IMR-90 (cell line): ENCODE data around the gene SPON1.

Source experiments
- CEBPB ChIP-seq: IDR thresholded peaks from 2 replicates; pipeline ENCODE4 v1.6.1; 2012; ENCODE audit warnings: low read depth, low read length, improper control_type of control experiment
- CHD1 ChIP-seq: IDR thresholded peaks from 2 replicates; pipeline ENCODE4 v1.6.1; 2012; ENCODE audit warnings: low read depth, low read length, improper control_type of control experiment
- MAFK ChIP-seq: IDR thresholded peaks from 2 replicates; pipeline ENCODE4 v1.6.1; 2012; ENCODE audit warnings: low read depth, low read length, improper control_type of control experiment
- MAZ ChIP-seq: IDR thresholded peaks from 2 replicates; pipeline ENCODE4 v1.6.1; 2012; ENCODE audit warnings: low read depth, mild to moderate bottlenecking, low read length, improper control_type of control experiment, moderate library complexity, borderline replicate concordance
- MXI1 ChIP-seq: IDR thresholded peaks from 2 replicates; pipeline ENCODE4 v1.6.1; 2012; ENCODE audit warnings: low read depth, mild to moderate bottlenecking, low read length, moderate library complexity, borderline replicate concordance
- POLR2A ChIP-seq: IDR thresholded peaks from 2 replicates; pipeline ENCODE4 v1.6.1; 2012; ENCODE audit warnings: mild to moderate bottlenecking, low read depth, low read length
- RCOR1 ChIP-seq: IDR thresholded peaks from 2 replicates; pipeline ENCODE4 v1.6.1; 2012; ENCODE audit warnings: mild to moderate bottlenecking, low read length, improper control_type of control experiment; ENCODE audit not compliant: insufficient replicate concordance
- RFX5 ChIP-seq: IDR thresholded peaks from 2 replicates; pipeline ENCODE4 v1.8.0; 2012; ENCODE audit warnings: low read depth, mild to moderate bottlenecking, low read length, moderate library complexity
- SMC3 ChIP-seq: fragments of 150-350 bp; IDR thresholded peaks from 2 replicates; pipeline ENCODE4 v1.6.1; 2016; ENCODE audit warnings: low read depth, mild to moderate bottlenecking, antibody characterized with exemption, low read length, moderate library complexity
- TF ChIP-seq, protein P1 (sequence below): conservative IDR thresholded peaks from 2 replicates; pipeline ENCODE4 v1.5.1; 2012; ENCODE audit warnings: mild to moderate bottlenecking, low read depth, low read length, improper control_type of control experiment
- TF ChIP-seq, protein P2 (sequence below): fragments of 150-350 bp; IDR thresholded peaks from 2 replicates; pipeline ENCODE4 v1.6.1; 2017; ENCODE audit warnings: mild to moderate bottlenecking, antibody characterized with exemption, low read length, low read depth

DNA sequence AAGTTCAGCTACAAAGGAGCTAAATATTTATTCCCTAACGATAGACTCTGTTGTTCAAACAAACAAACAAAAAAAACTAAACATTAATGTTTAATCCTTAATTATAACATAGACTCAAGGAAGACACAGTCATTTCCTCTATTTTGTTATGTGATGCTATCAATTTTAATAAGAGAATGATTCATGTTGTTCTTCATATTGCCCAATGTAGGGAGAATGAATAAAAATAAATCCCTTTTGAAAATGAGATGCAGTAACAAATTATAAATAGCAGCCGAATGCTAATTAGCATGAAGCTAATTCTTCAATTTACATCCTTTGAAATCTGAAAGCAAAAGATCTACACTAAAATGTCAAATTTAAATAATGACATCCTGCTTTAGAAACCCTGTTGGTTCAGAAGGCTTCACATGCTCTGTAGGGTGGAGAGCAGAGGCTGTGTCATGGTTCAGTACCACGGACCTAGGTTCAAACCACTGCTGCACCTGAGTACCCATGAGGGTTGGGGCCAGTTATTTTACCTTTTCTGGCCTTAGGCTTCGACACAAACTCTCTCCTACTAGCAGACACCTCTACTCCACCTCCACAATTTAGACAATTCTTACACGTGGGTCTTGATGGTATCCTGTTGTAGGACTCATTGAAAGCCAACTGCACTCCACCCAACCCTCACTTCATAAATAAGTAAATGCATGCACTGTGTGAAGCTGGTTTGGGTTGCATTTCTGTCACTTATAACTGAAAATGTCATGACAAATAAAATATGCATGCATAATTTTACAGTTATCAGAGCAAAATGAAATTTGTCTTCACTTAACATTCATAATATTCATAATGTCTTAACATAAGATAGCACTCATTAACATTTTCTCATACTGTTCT, 307.4 kb downstream of the SPON1 start:
- TF ChIP-seq, protein P1, sequence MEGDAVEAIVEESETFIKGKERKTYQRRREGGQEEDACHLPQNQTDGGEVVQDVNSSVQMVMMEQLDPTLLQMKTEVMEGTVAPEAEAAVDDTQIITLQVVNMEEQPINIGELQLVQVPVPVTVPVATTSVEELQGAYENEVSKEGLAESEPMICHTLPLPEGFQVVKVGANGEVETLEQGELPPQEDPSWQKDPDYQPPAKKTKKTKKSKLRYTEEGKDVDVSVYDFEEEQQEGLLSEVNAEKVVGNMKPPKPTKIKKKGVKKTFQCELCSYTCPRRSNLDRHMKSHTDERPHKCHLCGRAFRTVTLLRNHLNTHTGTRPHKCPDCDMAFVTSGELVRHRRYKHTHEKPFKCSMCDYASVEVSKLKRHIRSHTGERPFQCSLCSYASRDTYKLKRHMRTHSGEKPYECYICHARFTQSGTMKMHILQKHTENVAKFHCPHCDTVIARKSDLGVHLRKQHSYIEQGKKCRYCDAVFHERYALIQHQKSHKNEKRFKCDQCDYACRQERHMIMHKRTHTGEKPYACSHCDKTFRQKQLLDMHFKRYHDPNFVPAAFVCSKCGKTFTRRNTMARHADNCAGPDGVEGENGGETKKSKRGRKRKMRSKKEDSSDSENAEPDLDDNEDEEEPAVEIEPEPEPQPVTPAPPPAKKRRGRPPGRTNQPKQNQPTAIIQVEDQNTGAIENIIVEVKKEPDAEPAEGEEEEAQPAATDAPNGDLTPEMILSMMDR = no peak
- TF ChIP-seq, protein P2, sequence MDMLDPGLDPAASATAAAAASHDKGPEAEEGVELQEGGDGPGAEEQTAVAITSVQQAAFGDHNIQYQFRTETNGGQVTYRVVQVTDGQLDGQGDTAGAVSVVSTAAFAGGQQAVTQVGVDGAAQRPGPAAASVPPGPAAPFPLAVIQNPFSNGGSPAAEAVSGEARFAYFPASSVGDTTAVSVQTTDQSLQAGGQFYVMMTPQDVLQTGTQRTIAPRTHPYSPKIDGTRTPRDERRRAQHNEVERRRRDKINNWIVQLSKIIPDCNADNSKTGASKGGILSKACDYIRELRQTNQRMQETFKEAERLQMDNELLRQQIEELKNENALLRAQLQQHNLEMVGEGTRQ = no peak
- TF ChIP-seq POLR2A (no peak), MXI1 (no peak), CEBPB (peak; percentile 27; the same call in 1 of the 2 replicates), MAZ (no peak), SMC3 (no peak), CHD1 (no peak), RCOR1 (no peak), MAFK (no peak), RFX5 (no peak)
